Measurements from ENCODE around the gene PGA4. TPM values are rescaled to one million over a fixed set of nuclear protein-coding genes. Genes with fewer than 3 reads are reported as not detected.
"Not testable (repeated sequence)": the region's sequence is repeated elsewhere in the genome, so short reads cannot be mapped to it uniquely, and the experiment has no call there.

The PGA4 gene
- 0.03 TPM for polyA plus RNA-seq (2013)

- CTCF ChIA-PET; H3K4me3 ChIP-seq (ENCODE audit: control insufficient read depth in 1 of 7, extremely low read depth in 1 of 7, insufficient read depth in 4 of 7, low read depth in 2 of 7, low read length in 6 of 7); H3K4me1 ChIP-seq (ENCODE audit: control extremely low read depth in 1 of 4, control insufficient read depth in 4 of 4, insufficient read depth in 4 of 4, low read length in 3 of 4); H3K27me3 ChIP-seq (replicated peaks in 2 of 5; ENCODE audit: control insufficient read depth in 4 of 5, insufficient read depth in 5 of 5, low read length in 4 of 5); H3K9me3 ChIP-seq (ENCODE audit: control extremely low read depth in 1 of 5, control insufficient read depth in 4 of 5, insufficient read depth in 2 of 5, low read depth in 1 of 5, low read length in 4 of 5); H3K36me3 ChIP-seq (ENCODE audit: control insufficient read depth in 4 of 4, insufficient read depth in 4 of 4, low read length in 3 of 4); POLR2A ChIA-PET; DNase-seq; H3K27ac ChIP-seq (ENCODE audit: insufficient read depth in 1 of 2, low read depth in 1 of 2, low read length in 2 of 2, poor library complexity in 1 of 2, severe bottlenecking in 2 of 2): not testable (repeated sequence)
- no CpG with 5 or more reads among the region's 8 CpGs for WGBS (ENCODE audit: insufficient coverage)
These were observed at the start of gene PGA4 for GRCh38 chr11:61222047-61222446. TSS of gene PGA4 (plus strand) at chr11:61222347. CDS start at chr11:61222401, 54 bp downstream.

GRCh38 chr11:61172356-61172755 is 49.8 kb upstream of the PGA4 start:
- POLR2A ChIA-PET: no interaction called here
- CTCF ChIA-PET: interaction anchor here (0.9 to 1.4 kb wide), 2 partner anchors 14 to 43 kb away, joined by 3 read pairs; no protein-coding TSS in a partner anchor
- no peak overlapping the region for H3K27ac ChIP-seq (ENCODE audit: insufficient read depth in 1 of 2, low read depth in 1 of 2, low read length in 2 of 2, poor library complexity in 1 of 2, severe bottlenecking in 2 of 2)
- no peak for DNase-seq
- H3K4me1 ChIP-seq (ENCODE audit: control extremely low read depth in 1 of 4, control insufficient read depth in 4 of 4, insufficient read depth in 4 of 4, low read length in 3 of 4): peaks cover 6 to 29% (median 12%) of the 10 kb centered on the region in 4 experiments
- WGBS (ENCODE audit: insufficient coverage): 6% methylated on average over 5 of the region's 5 CpGs
- no peaks in the 10 kb centered on the region for H3K27me3 ChIP-seq (replicated peaks in 2 of 5; ENCODE audit: control insufficient read depth in 4 of 5, insufficient read depth in 5 of 5, low read length in 4 of 5)
- H3K36me3 ChIP-seq (ENCODE audit: control insufficient read depth in 4 of 4, insufficient read depth in 4 of 4, low read length in 3 of 4): no peaks in the 10 kb centered on the region
- H3K9me3 ChIP-seq (ENCODE audit: control extremely low read depth in 1 of 5, control insufficient read depth in 4 of 5, insufficient read depth in 2 of 5, low read depth in 1 of 5, low read length in 4 of 5): peaks cover 0 to 4% (median 0%) of the 10 kb centered on the region in 5 experiments
- H3K4me3 ChIP-seq (ENCODE audit: control insufficient read depth in 1 of 7, extremely low read depth in 1 of 7, insufficient read depth in 4 of 7, low read depth in 2 of 7, low read length in 6 of 7): no peak overlapping the region

- Histone ChIP-seq H3K9me3 (ENCODE audit: control extremely low read depth in 1 of 5, control insufficient read depth in 4 of 5, insufficient read depth in 2 of 5, low read depth in 1 of 5, low read length in 4 of 5) (peaks cover 0 to 4% (median 0%) of the 10 kb centered on the region in 5 experiments), H3K36me3 (ENCODE audit: control insufficient read depth in 4 of 4, insufficient read depth in 4 of 4, low read length in 3 of 4) (no peaks in the 10 kb centered on the region), H3K27ac (ENCODE audit: insufficient read depth in 1 of 2, low read depth in 1 of 2, low read length in 2 of 2, poor library complexity in 1 of 2, severe bottlenecking in 2 of 2) (no peak overlapping the region), H3K4me3 (ENCODE audit: control insufficient read depth in 1 of 7, extremely low read depth in 1 of 7, insufficient read depth in 4 of 7, low read depth in 2 of 7, low read length in 6 of 7) (no peak overlapping the region), H3K4me1 (ENCODE audit: control extremely low read depth in 1 of 4, control insufficient read depth in 4 of 4, insufficient read depth in 4 of 4, low read length in 3 of 4) (peaks cover 6 to 23% (median 11%) of the 10 kb centered on the region in 4 experiments), H3K27me3 (replicated peaks in 2 of 5; ENCODE audit: control insufficient read depth in 4 of 5, insufficient read depth in 5 of 5, low read length in 4 of 5) (no peaks in the 10 kb centered on the region)
- CTCF ChIA-PET: interaction anchor here (0.9 to 1.4 kb wide), 2 partner anchors 14 to 44 kb away, joined by 3 read pairs; no protein-coding TSS in a partner anchor
- 94% methylated on average over 3 of the region's 3 CpGs for WGBS (ENCODE audit: insufficient coverage)
- POLR2A ChIA-PET: no interaction called here
- no peak for DNase-seq
These were observed 49.3 kb upstream of the PGA4 start for GRCh38 chr11:61172888-61173287.

- Histone ChIP-seq H3K36me3 (ENCODE audit: control insufficient read depth in 4 of 4, insufficient read depth in 4 of 4, low read length in 3 of 4) (no peaks in the 10 kb centered on the region), H3K27me3 (replicated peaks in 2 of 5; ENCODE audit: control insufficient read depth in 4 of 5, insufficient read depth in 5 of 5, low read length in 4 of 5) (no peaks in the 10 kb centered on the region), H3K4me3 (ENCODE audit: control insufficient read depth in 1 of 7, extremely low read depth in 1 of 7, insufficient read depth in 4 of 7, low read depth in 2 of 7, low read length in 6 of 7) (no peak overlapping the region), H3K4me1 (ENCODE audit: control extremely low read depth in 1 of 4, control insufficient read depth in 4 of 4, insufficient read depth in 4 of 4, low read length in 3 of 4) (peaks cover 6 to 20% (median 11%) of the 10 kb centered on the region in 4 experiments), H3K9me3 (ENCODE audit: control extremely low read depth in 1 of 5, control insufficient read depth in 4 of 5, insufficient read depth in 2 of 5, low read depth in 1 of 5, low read length in 4 of 5) (peaks cover 0 to 4% (median 0%) of the 10 kb centered on the region in 5 experiments), H3K27ac (ENCODE audit: insufficient read depth in 1 of 2, low read depth in 1 of 2, low read length in 2 of 2, poor library complexity in 1 of 2, severe bottlenecking in 2 of 2) (no peak overlapping the region)
- ChIA-PET POLR2A (no interaction called here), CTCF (interaction anchor here (0.6 to 2.9 kb wide), 4 partner anchors 13 to 365 kb away, joined by 3 to 9 read pairs (median 3); no protein-coding TSS in a partner anchor)
- DNase-seq: no peak
- WGBS (ENCODE audit: insufficient coverage): 96% methylated on average over 4 of the region's 4 CpGs
These were observed 48.7 kb upstream of the PGA4 start for GRCh38 chr11:61173456-61173855.

GRCh38 chr11:61174273-61174672 is 47.9 kb upstream of the PGA4 start:
- 96% methylated on average over 5 of the region's 6 CpGs for WGBS (ENCODE audit: insufficient coverage)
- CTCF ChIA-PET: interaction anchor here (2.9 kb wide), 1 partner anchor 14 kb away, joined by 9 read pairs; no protein-coding TSS in a partner anchor
- Histone ChIP-seq H3K4me1 (ENCODE audit: control extremely low read depth in 1 of 4, control insufficient read depth in 4 of 4, insufficient read depth in 4 of 4, low read length in 3 of 4) (peaks cover 6 to 15% (median 11%) of the 10 kb centered on the region in 4 experiments), H3K27me3 (replicated peaks in 2 of 5; ENCODE audit: control insufficient read depth in 4 of 5, insufficient read depth in 5 of 5, low read length in 4 of 5) (no peaks in the 10 kb centered on the region), H3K4me3 (ENCODE audit: control insufficient read depth in 1 of 7, extremely low read depth in 1 of 7, insufficient read depth in 4 of 7, low read depth in 2 of 7, low read length in 6 of 7) (no peak overlapping the region), H3K27ac (ENCODE audit: insufficient read depth in 1 of 2, low read depth in 1 of 2, low read length in 2 of 2, poor library complexity in 1 of 2, severe bottlenecking in 2 of 2) (no peak overlapping the region), H3K36me3 (ENCODE audit: control insufficient read depth in 4 of 4, insufficient read depth in 4 of 4, low read length in 3 of 4) (no peaks in the 10 kb centered on the region), H3K9me3 (ENCODE audit: control extremely low read depth in 1 of 5, control insufficient read depth in 4 of 5, insufficient read depth in 2 of 5, low read depth in 1 of 5, low read length in 4 of 5) (peaks cover 0 to 4% (median 0%) of the 10 kb centered on the region in 5 experiments)
- no peak for DNase-seq
- POLR2A ChIA-PET: no interaction called here

GRCh38 chr11:61174949-61175348 is 47.2 kb upstream of the PGA4 start:
- H3K27me3 ChIP-seq (replicated peaks in 2 of 5; ENCODE audit: control insufficient read depth in 4 of 5, insufficient read depth in 5 of 5, low read length in 4 of 5): no peaks in the 10 kb centered on the region
- 24% methylated on average over 4 of the region's 6 CpGs for WGBS (ENCODE audit: insufficient coverage)
- DNase-seq: no peak
- H3K4me1 ChIP-seq (ENCODE audit: control extremely low read depth in 1 of 4, control insufficient read depth in 4 of 4, insufficient read depth in 4 of 4, low read length in 3 of 4): peaks cover 6 to 15% (median 11%) of the 10 kb centered on the region in 4 experiments
- peaks cover 0 to 4% (median 0%) of the 10 kb centered on the region in 5 experiments for H3K9me3 ChIP-seq (ENCODE audit: control extremely low read depth in 1 of 5, control insufficient read depth in 4 of 5, insufficient read depth in 2 of 5, low read depth in 1 of 5, low read length in 4 of 5)
- POLR2A ChIA-PET: no interaction called here
- H3K36me3 ChIP-seq (ENCODE audit: control insufficient read depth in 4 of 4, insufficient read depth in 4 of 4, low read length in 3 of 4): no peaks in the 10 kb centered on the region
- CTCF ChIA-PET: interaction anchor here (0.8 to 2.9 kb wide), 3 partner anchors 13 to 35 kb away, joined by 3 to 9 read pairs (median 5); no protein-coding TSS in a partner anchor
- H3K27ac ChIP-seq (ENCODE audit: insufficient read depth in 1 of 2, low read depth in 1 of 2, low read length in 2 of 2, poor library complexity in 1 of 2, severe bottlenecking in 2 of 2): no peak overlapping the region
- H3K4me3 ChIP-seq (ENCODE audit: control insufficient read depth in 1 of 7, extremely low read depth in 1 of 7, insufficient read depth in 4 of 7, low read depth in 2 of 7, low read length in 6 of 7): no peak overlapping the region

- Histone ChIP-seq H3K27me3 (replicated peaks in 2 of 5; ENCODE audit: control insufficient read depth in 4 of 5, insufficient read depth in 5 of 5, low read length in 4 of 5) (no peaks in the 10 kb centered on the region), H3K4me3 (ENCODE audit: control insufficient read depth in 1 of 7, extremely low read depth in 1 of 7, insufficient read depth in 4 of 7, low read depth in 2 of 7, low read length in 6 of 7) (no peak overlapping the region), H3K4me1 (ENCODE audit: control extremely low read depth in 1 of 4, control insufficient read depth in 4 of 4, insufficient read depth in 4 of 4, low read length in 3 of 4) (peaks cover 5 to 13% (median 10%) of the 10 kb centered on the region in 4 experiments), H3K27ac (ENCODE audit: insufficient read depth in 1 of 2, low read depth in 1 of 2, low read length in 2 of 2, poor library complexity in 1 of 2, severe bottlenecking in 2 of 2) (no peak overlapping the region), H3K36me3 (ENCODE audit: control insufficient read depth in 4 of 4, insufficient read depth in 4 of 4, low read length in 3 of 4) (no peaks in the 10 kb centered on the region), H3K9me3 (ENCODE audit: control extremely low read depth in 1 of 5, control insufficient read depth in 4 of 5, insufficient read depth in 2 of 5, low read depth in 1 of 5, low read length in 4 of 5) (peaks cover 0 to 4% (median 0%) of the 10 kb centered on the region in 5 experiments)
- CTCF ChIA-PET: interaction anchor here (1.0 to 2.9 kb wide), 3 partner anchors 11 to 37 kb away, joined by 5 to 9 read pairs (median 5); no protein-coding TSS in a partner anchor
- 100% methylated on average over 5 of the region's 6 CpGs for WGBS (ENCODE audit: insufficient coverage)
- POLR2A ChIA-PET: interaction anchor here (1.2 kb wide), 1 partner anchor 13 kb away, joined by 3 read pairs; no protein-coding TSS in a partner anchor
- DNase-seq: no peak
These were observed 45.7 kb upstream of the PGA4 start for GRCh38 chr11:61176446-61176845.

Data from common myeloid progenitor, CD34-positive (primary cell).